HFF-Myc (cell line): ENCODE data around the gene RPL31.

Experiments
- DNase-seq: peaks from one replicate; pipeline ENCODE4 v3.0.0-alpha.2; 2011; ENCODE audit warnings: low read depth; ENCODE audit errors: extremely low read depth
- H3K4me3 ChIP-seq: replicated peaks from 2 replicates; pipeline ENCODE4 v1.5.1; 2011; ENCODE audit warnings: low read depth, mild to moderate bottlenecking, control low read depth, low read length
- CTCF ChIP-seq: IDR thresholded peaks from 2 replicates; pipeline ENCODE4 v1.5.1; 2012; ENCODE audit warnings: mild to moderate bottlenecking, low read depth, low read length, control low read depth; ENCODE audit errors: missing control alignments

Gene RPL31

DNA sequence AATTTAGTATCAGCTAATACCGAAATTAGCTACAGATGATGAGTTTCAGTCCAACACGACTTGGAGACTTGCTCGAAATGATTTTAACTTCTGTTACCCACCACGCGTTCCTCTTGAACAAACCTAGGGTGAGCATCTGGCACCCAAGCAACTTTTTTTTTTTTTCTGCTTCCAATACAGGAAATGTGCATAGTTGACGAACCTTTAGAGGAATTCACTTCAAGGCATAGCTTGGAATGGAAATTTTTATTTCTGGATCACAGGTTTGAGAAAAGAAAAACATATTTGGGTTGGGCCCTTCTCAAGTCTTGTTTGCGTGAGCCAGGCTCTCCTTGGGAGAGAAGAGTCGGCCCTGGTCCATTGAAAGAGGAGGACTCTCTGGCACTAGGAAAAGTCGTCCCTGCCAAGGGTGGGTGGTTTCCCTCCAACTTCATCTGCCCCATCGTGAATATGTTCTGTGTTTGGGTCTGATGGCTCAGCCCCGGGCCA is 37.4 kb upstream of the RPL31 start:
- no peak for TF ChIP-seq CTCF
- DNase-seq: no peak
- H3K4me3 ChIP-seq: no peak overlapping the region

GRCh38 chr2:100965596-100965995 is 36.5 kb upstream of the RPL31 start:
- no peak for TF ChIP-seq CTCF
- no peak overlapping the region for H3K4me3 ChIP-seq
- DNase-seq: no peak

GRCh38 chr2:100967716-100968115 is 34.4 kb upstream of the RPL31 start:
- no peak for DNase-seq
- no peak overlapping the region for H3K4me3 ChIP-seq
- no peak for TF ChIP-seq CTCF

GRCh38 chr2:100968146-100969145 is 33.6 kb upstream of the RPL31 start:
- DNase-seq: no peak
- no peak overlapping the region for H3K4me3 ChIP-seq
- TF ChIP-seq CTCF: no peak

DNA sequence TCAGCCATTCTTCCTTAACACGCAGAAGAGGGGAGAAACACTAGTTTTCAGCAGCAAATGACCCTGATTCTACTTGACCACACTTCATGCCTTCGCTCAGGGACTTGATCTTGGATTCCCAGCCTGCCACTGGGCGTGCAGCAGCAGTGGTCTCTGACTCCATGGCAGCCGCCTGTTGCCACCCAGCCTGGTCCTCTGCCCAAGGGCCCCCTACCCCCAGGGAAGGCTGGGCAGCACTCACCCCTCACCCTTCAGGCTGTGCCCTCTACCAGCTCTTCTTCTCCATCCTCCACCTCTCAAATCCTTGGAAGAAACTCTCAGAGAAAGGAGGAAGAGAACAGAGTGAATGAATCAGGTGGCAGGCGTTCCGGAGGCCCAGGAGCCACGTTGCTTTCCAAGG is 32.1 kb upstream of the RPL31 start:
- TF ChIP-seq CTCF: no peak
- no peak overlapping the region for H3K4me3 ChIP-seq
- no peak for DNase-seq

DNA sequence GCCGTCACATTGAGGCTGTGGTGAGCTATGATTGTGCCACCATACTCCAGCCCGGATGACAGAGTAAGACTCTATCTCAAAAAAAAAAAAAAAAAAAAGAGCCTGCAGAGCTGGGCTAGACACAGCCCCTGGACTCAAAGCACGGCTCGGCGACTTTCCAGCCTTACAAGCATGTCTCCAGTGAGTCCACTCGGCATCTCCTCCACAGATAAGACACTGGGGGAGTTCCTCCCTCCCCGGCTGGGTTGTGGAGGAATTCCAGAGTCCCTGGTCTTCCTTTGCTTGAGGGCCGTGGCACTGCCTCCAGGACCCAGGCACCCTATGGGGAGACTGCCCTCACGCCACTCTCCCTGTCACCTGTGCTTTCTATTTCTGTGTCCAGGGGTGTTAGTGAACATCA is 30.9 kb upstream of the RPL31 start:
- TF ChIP-seq CTCF: no peak
- no peak overlapping the region for H3K4me3 ChIP-seq
- DNase-seq: no peak
